HUES48 (cell line): ENCODE data around the gene GPRIN1.

Source experiments
- H3K27ac ChIP-seq: one replicate; pipeline ENCODE4 v1.7.0; 2013; ENCODE audit warnings: low read depth, low read length, inconsistent platforms
- H3K27me3 ChIP-seq: 2 replicates; pipeline ENCODE4 v1.6.1; 2013; ENCODE audit warnings: mild to moderate bottlenecking, low read length; ENCODE audit not compliant: control insufficient read depth, insufficient read depth
- H3K36me3 ChIP-seq: 2 replicates; pipeline ENCODE4 v1.6.1; 2013; ENCODE audit warnings: low read length; ENCODE audit not compliant: control insufficient read depth, insufficient read depth
- H3K4me1 ChIP-seq: 2 replicates; pipeline ENCODE4 v1.6.1; 2013; ENCODE audit warnings: mild to moderate bottlenecking, low read length; ENCODE audit not compliant: control insufficient read depth, insufficient read depth
- H3K4me3 ChIP-seq: 2 replicates; pipeline ENCODE4 v1.5.1; 2013; ENCODE audit warnings: mild to moderate bottlenecking, low read depth, low read length
- H3K9ac ChIP-seq: 2 replicates; pipeline ENCODE4 v1.6.1; 2013; ENCODE audit warnings: mild to moderate bottlenecking, low read depth, low read length, moderate library complexity
- H3K9me3 ChIP-seq: 2 replicates; pipeline ENCODE4 v1.6.1; 2013; ENCODE audit warnings: low read length; ENCODE audit not compliant: control insufficient read depth, insufficient read depth

Gene GPRIN1

DNA sequence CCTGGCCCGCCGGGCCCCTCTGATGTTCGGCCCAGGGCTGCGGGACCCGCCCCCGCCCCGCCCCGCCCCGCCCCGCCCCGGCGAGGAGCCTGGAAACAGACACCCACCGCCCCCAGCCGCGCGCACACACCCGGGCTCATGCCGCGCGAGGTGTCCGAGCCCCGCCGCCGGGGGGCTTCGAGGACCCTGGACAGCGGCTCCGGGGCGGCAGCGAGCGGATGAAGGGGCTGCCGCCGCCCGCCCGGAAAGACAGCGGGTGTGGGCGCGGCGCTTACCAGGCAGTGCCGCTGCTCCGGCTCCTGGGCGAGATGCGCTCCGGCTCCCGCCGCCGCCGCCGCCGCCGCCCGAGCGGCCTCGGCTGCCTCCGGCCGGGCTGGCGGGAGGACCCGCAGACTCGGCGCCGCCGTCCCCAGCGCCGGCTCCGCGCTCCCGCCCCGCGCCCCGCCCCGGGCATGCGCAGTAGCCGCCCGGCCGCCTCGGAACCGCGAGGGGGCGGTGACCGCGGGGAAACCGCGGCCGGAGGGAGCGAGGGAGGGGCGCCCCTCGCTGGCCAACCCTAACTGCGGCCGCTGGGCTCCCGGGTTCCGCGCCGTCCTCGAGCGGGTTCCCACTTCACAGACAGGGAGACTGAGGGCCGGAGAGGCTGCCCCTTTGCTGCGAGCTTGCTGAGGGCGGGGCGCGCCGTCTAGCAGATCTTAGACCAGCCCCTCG, at the start of gene GPRIN1:
Gene GPRIN1 (minus strand): TSS at position 433 of the 711 bp plus-strand sequence. CDS start 10,322 bp downstream, outside the sequence.
- Histone ChIP-seq H3K4me1 (0 out of 2 replicates have a peak, but pooled peaks cover 3% of the 10 kb centered on the region), H3K27ac (peak within 1 kb of the TSS; percentile 70), H3K9ac (peak within 1 kb of the TSS; percentile 53; the same call in 1 of the 2 replicates), H3K36me3 (no peaks in the 10 kb centered on the region), H3K9me3 (no peaks in the 10 kb centered on the region), H3K4me3 (peak within 1 kb of the TSS; percentile 68), H3K27me3 (peaks cover 14% of the 10 kb centered on the region)

DNA sequence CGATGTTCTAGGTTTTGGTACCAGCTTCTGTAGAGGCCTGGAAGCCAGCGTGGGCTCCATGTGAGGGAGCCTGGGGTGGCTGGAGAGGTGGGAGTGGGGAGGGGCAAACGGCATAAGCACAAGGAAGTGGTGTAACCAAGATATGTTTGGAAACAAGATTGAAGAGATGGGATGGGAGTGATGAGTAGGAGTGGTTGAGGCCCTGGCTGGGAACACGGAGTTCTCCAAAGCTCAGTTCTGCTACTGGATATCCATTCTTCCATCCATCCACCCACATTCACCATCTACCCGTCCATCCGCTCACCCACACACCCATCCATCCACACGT, 49.5 kb upstream of the GPRIN1 start:
- Histone ChIP-seq H3K4me3 (no peak overlapping the region), H3K9ac (no peak overlapping the region), H3K27me3 (no peaks in the 10 kb centered on the region), H3K27ac (no peak overlapping the region), H3K9me3 (no peaks in the 10 kb centered on the region), H3K4me1 (peaks cover 5% of the 10 kb centered on the region; the same call in 1 of the 2 replicates), H3K36me3 (peaks cover 14% of the 10 kb centered on the region)

DNA sequence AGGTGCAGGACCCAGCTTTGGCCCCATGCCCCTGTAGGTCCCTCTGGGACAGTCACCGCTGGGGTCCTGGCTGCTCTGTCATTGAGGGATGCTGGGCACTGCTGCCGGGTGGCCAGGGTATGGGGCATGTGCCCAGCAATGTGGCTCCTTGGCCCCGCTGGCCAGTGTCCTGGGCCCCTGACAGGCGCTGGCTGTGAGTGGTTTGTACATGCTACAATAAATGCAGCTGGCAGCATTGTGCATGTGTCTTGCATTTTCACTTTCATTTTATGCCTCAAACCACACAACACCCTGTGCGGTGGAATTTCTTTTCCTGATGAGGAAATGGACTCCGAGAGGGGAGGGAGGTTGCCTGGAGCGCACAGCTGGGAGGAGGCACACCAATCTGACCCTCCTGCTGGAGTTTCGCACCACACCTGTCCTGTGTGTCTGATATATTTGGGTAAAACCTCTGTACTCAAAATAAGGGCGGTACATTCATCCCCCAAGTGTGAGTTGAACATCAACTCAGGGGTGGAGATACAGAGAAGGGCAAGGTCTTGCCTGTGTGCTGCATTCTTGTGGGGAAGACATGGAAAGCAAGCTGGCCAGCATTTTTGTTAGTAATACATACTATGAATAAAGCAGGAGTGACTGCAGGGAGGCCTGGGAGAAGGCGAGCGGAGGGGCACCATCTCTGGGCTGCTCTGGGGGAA, 49.0 kb upstream of the GPRIN1 start:
- Histone ChIP-seq H3K36me3 (peaks cover 15% of the 10 kb centered on the region), H3K27me3 (no peaks in the 10 kb centered on the region), H3K27ac (no peak overlapping the region), H3K9me3 (no peaks in the 10 kb centered on the region), H3K4me3 (no peak overlapping the region), H3K9ac (no peak overlapping the region), H3K4me1 (no peaks in the 10 kb centered on the region)

DNA sequence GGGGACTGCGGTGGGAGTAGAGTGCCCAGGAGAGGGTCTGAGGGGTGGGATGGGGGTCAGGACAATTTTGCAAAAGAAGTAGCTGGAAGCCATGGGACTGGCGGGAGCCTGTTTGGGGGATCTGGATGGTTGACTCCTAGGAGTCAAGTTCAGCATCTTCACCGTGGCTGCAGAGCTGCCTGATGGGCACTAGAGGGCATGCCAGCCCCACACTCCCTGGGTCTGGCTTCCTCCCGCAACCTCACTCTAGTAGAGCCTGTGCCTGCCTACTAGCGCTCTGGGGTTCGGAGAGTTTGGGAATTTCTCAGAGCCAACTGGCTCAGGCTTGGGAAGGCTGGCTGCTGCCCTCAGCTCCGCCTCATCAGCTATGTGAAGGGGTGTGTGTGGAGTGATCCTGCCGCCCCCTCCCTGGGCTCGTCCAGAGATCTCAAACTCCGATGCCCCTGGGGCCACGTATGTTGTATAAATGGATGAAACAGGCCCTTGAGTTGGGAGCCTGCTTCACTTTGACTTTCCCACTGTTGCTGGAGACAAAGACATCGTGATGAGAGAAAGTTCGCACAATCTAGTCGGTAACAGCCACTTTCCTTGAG, 48.1 kb upstream of the GPRIN1 start:
- Histone ChIP-seq H3K9me3 (no peaks in the 10 kb centered on the region), H3K27ac (no peak overlapping the region), H3K4me3 (no peak overlapping the region), H3K4me1 (no peaks in the 10 kb centered on the region), H3K27me3 (no peaks in the 10 kb centered on the region), H3K36me3 (peaks cover 24% of the 10 kb centered on the region), H3K9ac (no peak overlapping the region)

DNA sequence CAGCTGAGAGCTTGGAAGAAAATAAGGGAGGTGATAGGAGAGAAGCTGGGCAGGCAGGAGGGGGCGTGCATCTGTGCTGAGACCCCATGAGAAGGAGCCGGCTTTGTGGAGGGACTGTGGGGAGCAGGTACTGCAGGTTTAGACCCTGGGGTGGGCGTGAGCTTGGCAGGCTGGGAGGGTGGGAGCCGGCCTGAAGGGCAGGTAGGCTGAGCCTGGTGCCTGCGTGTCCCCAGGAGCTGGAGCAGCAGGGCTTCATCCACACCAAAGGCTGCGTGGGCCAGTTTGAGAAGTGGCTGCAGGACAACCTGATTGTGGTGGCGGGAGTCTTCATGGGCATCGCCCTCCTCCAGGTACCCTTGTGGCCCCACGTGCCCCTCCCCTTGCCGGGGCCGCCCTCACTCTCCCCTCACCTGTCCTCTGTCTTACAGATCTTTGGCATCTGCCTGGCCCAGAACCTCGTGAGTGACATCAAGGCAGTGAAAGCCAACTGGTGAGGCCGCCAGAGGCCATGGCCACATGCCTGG, 46.6 kb upstream of the GPRIN1 start:
- Histone ChIP-seq H3K4me3 (no peak overlapping the region), H3K27ac (no peak overlapping the region), H3K9ac (no peak overlapping the region), H3K36me3 (peaks cover 32% of the 10 kb centered on the region), H3K4me1 (no peaks in the 10 kb centered on the region), H3K27me3 (no peaks in the 10 kb centered on the region), H3K9me3 (no peaks in the 10 kb centered on the region)

DNA sequence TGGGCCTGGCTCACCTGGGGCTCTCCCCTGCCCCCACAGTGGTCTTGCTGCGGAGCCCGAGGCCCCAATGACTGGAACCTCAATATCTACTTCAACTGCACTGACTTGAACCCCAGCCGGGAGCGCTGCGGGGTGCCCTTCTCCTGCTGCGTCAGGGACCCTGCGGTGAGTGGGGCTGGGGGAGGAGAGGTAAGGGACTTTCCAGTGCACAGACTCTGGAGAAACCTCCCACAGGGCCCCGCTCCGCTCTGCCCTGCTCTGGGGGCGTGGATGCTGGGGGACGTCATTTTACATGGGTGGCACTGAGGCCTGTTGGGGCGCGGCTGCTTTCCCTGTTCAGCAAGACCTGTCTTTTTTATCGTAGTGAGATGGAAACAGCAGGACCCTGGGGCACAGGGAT, 44.9 kb upstream of the GPRIN1 start:
- no peak overlapping the region for H3K4me3 ChIP-seq
- H3K9me3 ChIP-seq: no peaks in the 10 kb centered on the region
- peaks cover 3% of the 10 kb centered on the region; the same call in 1 of the 2 replicates for H3K4me1 ChIP-seq
- peaks cover 32% of the 10 kb centered on the region for H3K36me3 ChIP-seq
- H3K9ac ChIP-seq: no peak overlapping the region
- H3K27ac ChIP-seq: no peak overlapping the region
- H3K27me3 ChIP-seq: no peaks in the 10 kb centered on the region

DNA sequence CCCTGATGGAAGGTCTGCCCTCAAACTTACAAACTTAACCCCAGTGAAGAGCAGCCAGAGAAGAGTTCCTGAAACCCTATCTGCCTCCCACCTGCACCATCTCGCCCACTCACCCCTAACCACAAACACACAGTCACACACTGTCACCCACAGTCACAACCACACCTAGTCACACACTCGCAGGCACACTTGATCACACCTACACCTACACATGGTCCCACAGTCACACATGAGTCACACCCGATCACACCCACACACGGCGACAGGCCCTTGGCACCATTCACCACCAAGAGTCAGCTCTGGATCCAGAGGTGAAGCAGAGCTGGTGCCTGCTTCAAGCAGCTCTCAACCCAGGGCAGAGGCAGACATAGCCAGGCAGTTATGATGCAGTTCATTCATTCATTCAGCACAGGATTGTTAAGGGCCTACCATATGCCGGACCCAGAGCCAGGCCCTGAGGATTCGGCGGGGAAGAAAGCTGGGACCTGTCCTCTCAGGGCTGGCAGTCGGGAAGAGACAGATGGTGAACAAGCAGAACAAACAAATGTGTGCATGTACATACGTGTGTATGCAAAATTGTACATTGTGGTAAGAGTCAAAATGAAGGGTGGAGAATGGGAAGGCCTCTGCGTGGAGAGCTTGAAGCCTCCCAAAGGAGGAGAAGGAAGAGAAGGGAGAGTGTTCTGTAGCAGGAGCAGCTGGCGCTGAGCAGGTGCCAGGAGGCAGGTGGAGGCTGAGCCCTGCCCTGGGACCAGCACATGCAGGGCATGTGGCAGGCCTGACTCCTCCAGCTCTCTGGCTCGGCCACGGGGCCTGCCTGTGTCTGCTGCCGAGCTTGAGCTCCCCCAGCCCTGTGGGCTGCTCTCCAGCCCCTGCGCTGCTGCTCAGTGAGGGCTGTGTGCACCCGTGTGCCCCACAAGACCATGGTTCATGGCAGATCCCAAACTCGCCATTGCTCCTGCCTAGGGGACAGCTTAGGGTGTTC, 43.7 kb upstream of the GPRIN1 start:
- Histone ChIP-seq H3K4me3 (no peak overlapping the region), H3K27ac (no peak overlapping the region), H3K36me3 (peaks cover 32% of the 10 kb centered on the region)

DNA sequence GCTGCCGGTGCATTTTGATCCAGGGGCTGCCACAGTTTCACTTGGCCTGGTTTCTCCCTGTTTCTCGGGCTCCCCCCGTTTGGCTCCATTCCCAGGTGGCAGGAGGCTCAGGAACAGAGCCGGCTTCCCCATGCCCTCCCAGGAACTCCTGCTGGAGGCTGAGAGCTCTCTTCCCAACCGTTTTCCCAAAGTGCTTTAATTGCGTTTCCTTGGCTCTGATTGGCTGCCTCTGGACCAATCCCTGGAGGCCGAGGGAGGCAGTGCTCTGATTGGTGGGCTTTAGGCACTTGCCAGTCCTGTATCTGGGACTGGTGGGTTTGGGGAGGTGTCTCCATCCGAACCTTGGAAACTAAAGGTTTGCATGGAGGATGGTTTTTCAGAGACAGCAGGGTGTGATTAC, 42.2 kb upstream of the GPRIN1 start:
- H3K4me1 ChIP-seq: peaks cover 10% of the 10 kb centered on the region
- H3K9me3 ChIP-seq: no peaks in the 10 kb centered on the region
- no peaks in the 10 kb centered on the region for H3K27me3 ChIP-seq
- peaks cover 32% of the 10 kb centered on the region for H3K36me3 ChIP-seq
- H3K27ac ChIP-seq: no peak overlapping the region
- H3K9ac ChIP-seq: no peak overlapping the region
- H3K4me3 ChIP-seq: no peak overlapping the region

More for the DNA sequence above, 43.7 kb upstream of the GPRIN1 start:
- Histone ChIP-seq H3K27me3 (no peaks in the 10 kb centered on the region), H3K4me1 (peaks cover 3% of the 10 kb centered on the region; the same call in 1 of the 2 replicates), H3K9me3 (no peaks in the 10 kb centered on the region), H3K9ac (no peak overlapping the region)

DNA sequence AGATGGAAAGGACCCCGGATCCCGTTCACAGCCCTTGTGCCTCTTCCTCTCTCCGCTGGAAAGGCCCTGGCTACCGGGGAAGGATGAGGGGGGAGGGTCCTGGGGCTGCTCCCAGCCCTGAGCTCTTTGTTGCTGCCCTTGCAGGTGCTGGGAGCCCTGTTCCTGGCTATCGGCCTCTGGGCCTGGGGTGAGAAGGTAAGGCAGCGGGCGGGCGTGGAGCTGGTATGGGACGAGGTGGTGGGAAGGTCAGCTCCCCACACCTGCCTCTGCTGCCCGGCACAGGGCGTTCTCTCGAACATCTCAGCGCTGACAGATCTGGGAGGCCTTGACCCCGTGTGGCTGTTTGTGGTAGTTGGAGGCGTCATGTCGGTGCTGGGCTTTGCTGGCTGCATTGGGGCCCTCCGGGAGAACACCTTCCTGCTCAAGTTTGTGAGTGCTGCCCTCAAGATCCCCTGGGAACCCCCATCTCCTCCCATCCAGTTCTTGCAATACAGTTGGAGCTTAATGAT, 41.6 kb upstream of the GPRIN1 start:
- no peak overlapping the region for H3K27ac ChIP-seq
- H3K4me3 ChIP-seq: no peak overlapping the region
- H3K27me3 ChIP-seq: no peaks in the 10 kb centered on the region
- peaks cover 32% of the 10 kb centered on the region for H3K36me3 ChIP-seq
- H3K9ac ChIP-seq: no peak overlapping the region
- peaks cover 13% of the 10 kb centered on the region for H3K4me1 ChIP-seq
- no peaks in the 10 kb centered on the region for H3K9me3 ChIP-seq

DNA sequence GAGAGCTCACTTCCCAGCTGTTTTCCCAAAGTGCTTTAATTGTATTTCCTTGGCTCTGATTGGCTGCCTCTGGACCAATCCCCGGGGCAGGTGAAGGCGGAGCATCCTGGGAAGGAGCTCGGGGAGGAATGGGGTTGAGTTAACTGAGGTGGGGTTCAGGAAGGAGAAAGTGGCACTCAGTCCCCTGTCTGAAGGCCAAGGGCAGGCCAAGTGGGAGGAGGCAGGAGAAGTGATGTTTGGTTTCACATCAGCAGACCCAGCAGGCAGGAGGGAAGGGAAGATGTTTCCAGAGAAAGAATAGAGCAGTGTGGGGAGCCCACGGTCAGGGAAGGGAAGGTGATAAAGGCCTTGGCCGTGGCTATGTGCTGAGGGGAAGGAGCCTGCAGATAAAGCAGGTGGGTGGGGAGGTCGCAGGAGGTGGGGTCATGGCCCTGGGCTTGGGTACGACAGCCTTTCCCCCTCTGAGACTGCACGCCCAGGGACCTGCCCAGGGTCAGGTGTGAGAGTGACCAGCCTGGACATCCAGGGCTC, 40.5 kb upstream of the GPRIN1 start:
- Histone ChIP-seq H3K4me1 (peaks cover 13% of the 10 kb centered on the region), H3K9me3 (no peaks in the 10 kb centered on the region), H3K4me3 (no peak overlapping the region), H3K36me3 (peaks cover 26% of the 10 kb centered on the region), H3K27me3 (no peaks in the 10 kb centered on the region), H3K9ac (no peak overlapping the region), H3K27ac (no peak overlapping the region)
